Measurements from ENCODE around the gene UGDH.

GRCh38 chr4:39504538-39504937 lies 22.7 kb downstream of the UGDH start:
- TF ChIP-seq ZFHX2 (tag by site-specific recombination; conservative IDR thresholded peaks at IDR 0.05) = no peak
- no peak for TF ChIP-seq CTCF (tag by site-specific recombination; IDR thresholded peaks at IDR 0.05)
- no peak for TF ChIP-seq MZF1 (tag by site-specific recombination; IDR thresholded peaks at IDR 0.05; ENCODE audit: borderline replicate concordance)
- TF ChIP-seq ZNF24 (tag by site-specific recombination; IDR thresholded peaks at IDR 0.05) = no peak
- no peak for TF ChIP-seq ZNF426 (tag by site-specific recombination; IDR thresholded peaks at IDR 0.05)
- no peak for TF ChIP-seq ZNF561 (tag by site-specific recombination; IDR thresholded peaks at IDR 0.05; ENCODE audit: borderline replicate concordance)
- TF ChIP-seq MEIS1 (CRISPR knock-in tag; IDR thresholded peaks at IDR 0.05; ENCODE audit: borderline replicate concordance) = no peak
- TF ChIP-seq ZNF274 (IDR thresholded peaks at IDR 0.05; ENCODE audit: low read length) = no peak
- TF ChIP-seq ZNF274 (tag by site-specific recombination; IDR thresholded peaks at IDR 0.05; ENCODE audit: borderline replicate concordance) = no peak
- TF ChIP-seq ZNF692 (tag by site-specific recombination; IDR thresholded peaks at IDR 0.05) = no peak
- no peak for TF ChIP-seq ZNF302 (tag by site-specific recombination; IDR thresholded peaks at IDR 0.05; ENCODE audit: low read depth)
- no peak for TF ChIP-seq ZBTB10 (tag by site-specific recombination; IDR thresholded peaks at IDR 0.05)
- TF ChIP-seq KLF1 (tag by site-specific recombination; IDR thresholded peaks at IDR 0.05) = no peak
- TF ChIP-seq ZSCAN4 (tag by site-specific recombination; IDR thresholded peaks at IDR 0.05) = no peak
